Stomach (tissue), 9 donors: Measurements from ENCODE around the gene DNAJC15. TPM values are rescaled to one million over a fixed set of nuclear protein-coding genes. Genes with fewer than 3 reads are reported as not detected.
A peak's percentile ranks its signal among the peaks of the same experiment; 100 is the strongest.

Experiments used
- DNase-seq, 2 donors: peaks; one replicate each; pipeline versions ENCODE4 v3.0.0 to v3.0.0-alpha.2; 2013 to 2019
- H3K27ac ChIP-seq, 5 donors: fragments of 200-600 bp in 4 of 5; sonication (generic) in 4 of 5; one replicate each; pipeline ENCODE4 v1.5.1; 2013 to 2019; ENCODE audit warnings: mild to moderate bottlenecking in 1 of 5, moderate library complexity in 1 of 5
- H3K27me3 ChIP-seq, 3 donors: fragments of 200-600 bp; sonication (generic); one replicate each; pipeline ENCODE4 v1.5.1; 2017 to 2019; ENCODE audit warnings: mixed run types in 1 of 3
- H3K36me3 ChIP-seq, 4 donors: fragments of 200-600 bp; sonication (generic); 1 replicate in 3 of 4; 2 replicates in 1 of 4; pipeline ENCODE4 v1.5.1; 2016 to 2019
- H3K4me1 ChIP-seq, 4 donors: fragments of 200-600 bp; sonication (generic); one replicate each; pipeline ENCODE4 v1.5.1; 2016 to 2019
- H3K4me3 ChIP-seq, 4 donors: fragments of 200-600 bp; sonication (generic) in 3 of 4; one replicate each; pipeline ENCODE4 v1.5.1; 2016 to 2019; ENCODE audit warnings: mild to moderate bottlenecking in 1 of 4
- H3K9me3 ChIP-seq, 4 donors: fragments of 200-600 bp; sonication (generic); one replicate each; pipeline ENCODE4 v1.5.1; 2016 to 2019
- CTCF ChIP-seq, 7 experiments: fragments of 450-650 bp in 4 of 7; fragments of 200-600 bp in 3 of 7; sonication (generic) in 3 of 7; IDR thresholded peaks; one replicate each; pipeline ENCODE4 v1.5.1; 2016 to 2019; ENCODE audit warnings: antibody characterized with exemption in 7 of 7, control low read depth in 2 of 7, mild to moderate bottlenecking in 1 of 7
- EP300 ChIP-seq: sonication (generic); formaldehyde crosslinking; IDR thresholded peaks from one replicate; pipeline ENCODE4 v1.6.1; 2017; ENCODE audit warnings: antibody characterized with exemption
- POLR2A ChIP-seq, 4 donors: fragments of 450-650 bp; IDR thresholded peaks; one replicate each; pipeline ENCODE4 v1.6.1; 2016; ENCODE audit warnings: antibody characterized with exemption in 4 of 4, control low read depth in 2 of 4, mild to moderate bottlenecking in 1 of 4, moderate library complexity in 1 of 4
- POLR2AphosphoS5 ChIP-seq, 3 donors: sonication (generic); formaldehyde crosslinking; IDR thresholded peaks; one replicate each; pipeline ENCODE4 v1.6.1; 2016; ENCODE audit warnings: antibody characterized with exemption in 3 of 3
- WGBS, 5 donors: extraction: QIAGEN DNeasy Blood & Tissue Kit in 3 of 5; methylation state at CpG; one replicate each; pipeline versions ENCODE4 v1.1.5 to v1.1.7; 2013 to 2018; 5-methylcytosine and 5-hydroxymethylcytosine counted together
- intact Hi-C: fragments of 100-400 bp; cut with DNase I; formaldehyde crosslinking; loops from one replicate; pipeline ENCODE4 v1.15.1; 2023; ENCODE audit warnings: low total_unique reads
- polyA plus RNA-seq, 3 donors: library from polyadenylated mRNA; stranded (reverse); fragments of 200-250 nt; gene quantifications; one replicate each; pipeline ENCODE4 v1.2.3, GENCODE V29; 2013
- total RNA-seq, 5 donors: library from RNA; depleted of rRNA; stranded (reverse); fragments of >200 nt; gene quantifications; one replicate each; pipeline versions ENCODE4 v1.1.0 to v1.2.3, GENCODE V29; 2014 to 2016
- donor health status: healthy with polysubstance abuse.
- donor health status: Bipolar disorder and iron deficiency.
- donor health status: healthy.

DNAJC15 gene
- total and polyA plus RNA-seq, 8 donors: 4.5 to 19.3 (median 10.7) TPM

- intact Hi-C loops: no loop called here
- Histone ChIP-seq H3K4me3 (no peak overlapping the region), H3K9me3 (peaks cover 0 to 4% (median 0%) of the 10 kb centered on the region in 4 donors), H3K27me3 (no peaks in the 10 kb centered on the region), H3K4me1 (peaks cover 16 to 22% (median 19%) of the 10 kb centered on the region in 4 donors), H3K27ac (no peak overlapping the region), H3K36me3 (no peaks in the 10 kb centered on the region)
- 40 to 54% (median 47%) methylated on average over 3 of the region's 3 CpGs for WGBS, 5 donors
- TF ChIP-seq POLR2AphosphoS5 (IDR thresholded peaks at IDR 0.05): no peak
- no peak for DNase-seq
Observed at GRCh38 chr13:42981317-42981716, 42.1 kb upstream of the DNAJC15 start.

GRCh38 chr13:42981853-42982252 lies 41.5 kb upstream of the DNAJC15 start:
- H3K4me3 ChIP-seq: no peak overlapping the region
- no peaks in the 10 kb centered on the region for H3K27me3 ChIP-seq
- 32 to 65% (median 50%) methylated on average over 1 of the region's 1 CpG for WGBS, 5 donors
- H3K9me3 ChIP-seq: peaks cover 0 to 4% (median 0%) of the 10 kb centered on the region in 4 donors
- no peak for DNase-seq
- TF ChIP-seq POLR2AphosphoS5 (IDR thresholded peaks at IDR 0.05): no peak
- TF ChIP-seq CTCF (IDR thresholded peaks at IDR 0.05): no peak
- no peak for TF ChIP-seq EP300
- no peak for TF ChIP-seq POLR2A (IDR thresholded peaks at IDR 0.05)
- intact Hi-C loops: no loop called here
- no peak overlapping the region for H3K27ac ChIP-seq
- H3K4me1 ChIP-seq: peaks cover 16 to 22% (median 19%) of the 10 kb centered on the region in 4 donors
- H3K36me3 ChIP-seq: no peaks in the 10 kb centered on the region

- no peak for DNase-seq
- H3K27me3 ChIP-seq: no peaks in the 10 kb centered on the region
- H3K36me3 ChIP-seq: no peaks in the 10 kb centered on the region
- TF ChIP-seq POLR2AphosphoS5 (IDR thresholded peaks at IDR 0.05) (no peak), CTCF (IDR thresholded peaks at IDR 0.05) (no peak), EP300 (no peak), POLR2A (IDR thresholded peaks at IDR 0.05) (no peak)
- H3K4me3 ChIP-seq: no peak overlapping the region
- H3K4me1 ChIP-seq: peaks cover 16 to 22% (median 19%) of the 10 kb centered on the region in 4 donors
- intact Hi-C loops: no loop called here
- H3K27ac ChIP-seq: peak overlapping the region in 1 of 5 donors; percentile 84
- H3K9me3 ChIP-seq: no peaks in the 10 kb centered on the region
Observed at GRCh38 chr13:42984026-42984425, 39.4 kb upstream of the DNAJC15 start.

GRCh38 chr13:42984691-42985090 lies 38.7 kb upstream of the DNAJC15 start:
- Histone ChIP-seq H3K4me3 (no peak overlapping the region), H3K27ac (peak overlapping the region in 2 of 5 donors; percentile 54 to 84), H3K36me3 (no peaks in the 10 kb centered on the region), H3K4me1 (peaks cover 16 to 22% (median 20%) of the 10 kb centered on the region in 4 donors), H3K27me3 (no peaks in the 10 kb centered on the region), H3K9me3 (no peaks in the 10 kb centered on the region)
- DNase-seq: no peak
- 56 to 84% (median 75%) methylated on average over 1 of the region's 1 CpG for WGBS, 5 donors
- intact Hi-C loops: no loop called here
- TF ChIP-seq POLR2A (IDR thresholded peaks at IDR 0.05): no peak
- no peak for TF ChIP-seq CTCF (IDR thresholded peaks at IDR 0.05)
- TF ChIP-seq POLR2AphosphoS5 (IDR thresholded peaks at IDR 0.05): no peak
- TF ChIP-seq EP300: no peak

- DNase-seq: peak; percentile 46 to 58
- H3K9me3 ChIP-seq: no peaks in the 10 kb centered on the region
- no peaks in the 10 kb centered on the region for H3K36me3 ChIP-seq
- TF ChIP-seq POLR2AphosphoS5 (IDR thresholded peaks at IDR 0.05) (no peak), POLR2A (IDR thresholded peaks at IDR 0.05) (no peak), EP300 (no peak), CTCF (IDR thresholded peaks at IDR 0.05) (no peak)
- 40 to 55% (median 45%) methylated on average over 7 to 8 of the region's 8 CpGs for WGBS, 5 donors
- peaks cover 18 to 28% (median 27%) of the 10 kb centered on the region in 4 donors for H3K4me1 ChIP-seq
- no peaks in the 10 kb centered on the region for H3K27me3 ChIP-seq
- H3K4me3 ChIP-seq: no peak overlapping the region
- peak overlapping the region; percentile 34 to 84 (median 65) for H3K27ac ChIP-seq
- intact Hi-C loops: no loop called here
Observed at GRCh38 chr13:42985312-42986175, 37.8 kb upstream of the DNAJC15 start.
